ENCODE results near the gene IL36RN.

IL36RN gene

GRCh38 chr2:113103277-113103676 lies 44.3 kb downstream of the IL36RN start:
- DNase-seq, result no peak
- no peak for TF ChIP-seq CTCF (IDR thresholded peaks at IDR 0.05; ENCODE audit: low read depth, low read length)
- H3K4me1 ChIP-seq, result no peaks in the 10 kb centered on the region

GRCh38 chr2:113104054-113104611 lies 45.1 kb downstream of the IL36RN start:
- Histone ChIP-seq H3K27me3 (no peaks in the 10 kb centered on the region), H3K36me3 (no peaks in the 10 kb centered on the region), H3K4me3 (ENCODE audit: low read depth, low read length) (no peak overlapping the region), H3K9me3 (no peaks in the 10 kb centered on the region), H3K4me1 (no peaks in the 10 kb centered on the region)
- no peak for TF ChIP-seq CTCF (IDR thresholded peaks at IDR 0.05; ENCODE audit: low read depth, low read length)
- DNase-seq, result no peak

More at GRCh38 chr2:113103277-113103676, 44.3 kb downstream of the IL36RN start:
- no peaks in the 10 kb centered on the region for H3K27me3 ChIP-seq
- H3K9me3 ChIP-seq, result no peaks in the 10 kb centered on the region
- H3K36me3 ChIP-seq, result no peaks in the 10 kb centered on the region
- no peak overlapping the region for H3K4me3 ChIP-seq (ENCODE audit: low read depth, low read length)

GRCh38 chr2:113105047-113105785 lies 46.2 kb downstream of the IL36RN start:
- Histone ChIP-seq H3K27me3 (no peaks in the 10 kb centered on the region), H3K9me3 (no peaks in the 10 kb centered on the region), H3K36me3 (no peaks in the 10 kb centered on the region), H3K4me1 (no peaks in the 10 kb centered on the region), H3K4me3 (ENCODE audit: low read depth, low read length) (no peak overlapping the region)
- no peak for TF ChIP-seq CTCF (IDR thresholded peaks at IDR 0.05; ENCODE audit: low read depth, low read length)
- no peak for DNase-seq

- no peaks in the 10 kb centered on the region for H3K9me3 ChIP-seq
- H3K4me1 ChIP-seq, result no peaks in the 10 kb centered on the region
- no peaks in the 10 kb centered on the region for H3K36me3 ChIP-seq
- no peak overlapping the region for H3K4me3 ChIP-seq (ENCODE audit: low read depth, low read length)
- H3K27me3 ChIP-seq, result no peaks in the 10 kb centered on the region
- no peak for DNase-seq
- TF ChIP-seq CTCF (IDR thresholded peaks at IDR 0.05; ENCODE audit: low read depth, low read length), result no peak
Observed at GRCh38 chr2:113111121-113111520, 52.1 kb downstream of the IL36RN start.

- no peak for TF ChIP-seq CTCF (IDR thresholded peaks at IDR 0.05; ENCODE audit: low read depth, low read length)
- Histone ChIP-seq H3K36me3 (no peaks in the 10 kb centered on the region), H3K9me3 (no peaks in the 10 kb centered on the region), H3K27me3 (no peaks in the 10 kb centered on the region), H3K4me1 (no peaks in the 10 kb centered on the region), H3K4me3 (ENCODE audit: low read depth, low read length) (no peak overlapping the region)
- no peak for DNase-seq
Observed at GRCh38 chr2:113111823-113112287, 52.9 kb downstream of the IL36RN start.

- Histone ChIP-seq H3K9me3 (no peaks in the 10 kb centered on the region), H3K4me3 (ENCODE audit: low read depth, low read length) (no peak overlapping the region), H3K4me1 (no peaks in the 10 kb centered on the region), H3K27me3 (no peaks in the 10 kb centered on the region), H3K36me3 (no peaks in the 10 kb centered on the region)
- DNase-seq, result no peak
- no peak for TF ChIP-seq CTCF (IDR thresholded peaks at IDR 0.05; ENCODE audit: low read depth, low read length)
Observed at GRCh38 chr2:113112441-113112840, 53.4 kb downstream of the IL36RN start.

Measured in BE2C (cell line).